Activated CD8-positive, alpha-beta memory T cell treated with anti-CD3 and anti-CD28 coated beads, Interleukin-2, amount 50 U/mL, for 48 hours (primary cell): ENCODE data around the gene NINL.
"Not testable (repeated sequence)": the region's sequence is repeated elsewhere in the genome, so short reads cannot be mapped to it uniquely, and the experiment has no call there.

ENCODE experiments used
- DNase-seq: peaks from one replicate; pipeline ENCODE4 v3.0.0-alpha.2; 2020

Gene NINL

DNA sequence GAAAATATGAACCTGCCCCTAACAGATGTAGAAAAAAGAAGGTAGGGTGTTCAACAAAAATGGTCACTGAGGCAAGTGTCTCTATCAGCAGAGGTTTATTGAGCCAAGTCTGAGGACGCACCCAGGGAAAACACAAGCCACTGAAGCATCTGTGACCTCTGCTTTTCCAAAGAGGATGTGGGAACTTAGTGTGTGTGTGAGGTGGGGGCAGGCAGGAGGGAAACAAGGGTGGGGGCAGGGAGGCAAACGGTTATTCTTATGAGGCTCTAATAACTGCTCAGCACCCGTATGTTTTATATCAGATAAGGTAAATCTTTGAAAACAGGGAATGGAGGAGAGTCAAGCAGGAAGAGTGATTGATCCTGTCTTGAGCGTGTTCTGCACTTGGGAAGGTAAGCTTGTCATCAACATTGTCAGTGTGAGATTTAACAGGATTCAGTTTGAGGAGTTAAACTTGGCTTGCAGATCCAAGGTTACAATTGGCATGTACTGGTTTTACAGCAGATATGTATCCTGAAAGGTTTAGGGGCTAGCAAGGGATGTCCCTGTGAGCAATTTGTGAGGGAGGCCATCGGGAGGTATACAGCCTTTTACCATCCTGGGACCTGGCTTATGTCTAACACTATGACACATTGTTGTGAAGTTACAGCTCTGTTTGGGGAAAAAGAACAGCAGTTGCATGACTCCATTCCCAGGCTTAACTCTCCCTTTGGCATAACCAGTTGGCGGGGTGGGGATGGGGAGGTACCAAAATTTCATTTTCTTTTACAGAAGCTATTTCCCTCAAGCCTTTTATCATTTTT, 33.7 kb downstream of the NINL start:
- no peak for DNase-seq

GRCh38 chr20:25550645-25551337, 34.5 kb downstream of the NINL start:
- DNase-seq = not testable (repeated sequence)

DNA sequence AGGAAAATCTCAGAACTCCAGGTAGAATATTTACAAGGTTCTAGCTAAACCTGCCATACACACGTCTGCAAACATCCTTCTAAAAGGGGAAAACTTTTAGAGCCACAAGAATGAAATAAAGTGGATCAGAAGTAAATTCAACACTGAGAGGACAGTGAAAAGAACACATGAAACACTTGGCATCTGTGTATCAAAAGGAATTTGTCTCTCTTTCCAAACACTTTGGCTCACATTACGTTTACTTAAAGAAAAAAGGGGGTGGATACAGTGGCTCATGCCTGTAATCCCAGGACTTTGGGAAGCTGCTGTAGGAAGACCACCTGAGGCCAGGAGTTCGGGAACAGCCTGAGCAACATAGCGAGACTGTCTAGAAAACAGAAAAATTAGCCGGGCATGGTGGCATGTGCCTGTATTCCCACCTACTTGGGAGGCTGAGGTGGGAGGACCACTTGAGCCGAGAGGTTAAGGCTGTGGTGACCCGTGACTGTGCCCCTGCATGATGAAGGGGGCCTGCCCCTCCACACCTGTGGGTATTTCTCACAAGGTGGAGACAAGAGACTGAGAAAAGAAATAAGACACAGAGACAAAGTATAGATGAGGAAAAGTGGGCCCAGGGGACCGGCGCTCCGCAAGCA, 35.4 kb downstream of the NINL start:
- DNase-seq = no peak

DNA sequence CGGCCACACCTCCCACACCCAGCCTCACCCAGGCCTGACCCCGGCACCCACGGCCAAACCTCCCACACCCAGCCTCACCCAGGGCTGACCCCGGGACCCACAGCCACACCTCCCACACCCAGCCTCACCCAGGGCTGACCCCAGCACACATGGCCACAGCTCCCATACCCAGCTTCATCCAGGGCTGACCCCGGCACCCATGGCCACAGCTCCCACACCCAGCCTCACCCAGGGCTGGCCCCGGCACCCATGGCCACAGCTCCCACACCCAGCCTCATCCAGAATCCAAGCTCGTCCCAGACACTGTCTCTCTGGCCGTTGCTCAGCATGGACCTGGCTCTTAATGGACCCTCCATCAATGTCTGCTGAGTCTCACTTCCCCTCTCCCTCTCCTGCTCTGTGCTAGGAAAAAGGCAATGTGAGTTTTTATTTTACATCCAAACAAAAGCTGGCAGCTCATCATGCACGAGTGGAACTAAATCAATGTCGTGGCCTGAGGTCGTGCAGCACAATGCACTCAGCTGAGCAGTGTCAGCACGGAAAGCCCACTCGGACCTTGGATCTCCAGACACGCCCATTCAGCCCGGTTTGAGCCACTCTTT, 36.1 kb downstream of the NINL start:
- no peak for DNase-seq

DNA sequence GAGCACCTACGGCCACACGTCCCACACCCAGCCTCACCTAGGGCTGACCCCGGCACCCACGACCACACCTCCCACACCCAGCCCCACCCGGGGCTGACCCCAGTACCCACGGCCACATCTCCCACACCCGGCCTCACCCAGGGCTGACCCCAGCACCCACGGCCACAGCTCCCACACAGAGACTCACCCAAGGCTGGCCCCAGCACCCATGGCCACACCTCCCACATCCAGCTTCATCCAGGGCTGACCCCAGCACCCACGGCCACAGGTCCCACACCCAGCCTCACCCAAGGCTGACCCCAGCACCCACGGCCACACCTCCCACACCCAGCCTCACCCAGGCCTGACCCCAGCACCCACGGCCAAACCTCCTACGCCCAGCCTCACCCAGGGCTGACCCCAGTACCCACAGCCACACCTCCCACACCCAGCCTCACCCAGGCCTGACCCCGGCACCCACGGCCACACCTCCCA, 36.7 kb downstream of the NINL start:
- no peak for DNase-seq

DNA sequence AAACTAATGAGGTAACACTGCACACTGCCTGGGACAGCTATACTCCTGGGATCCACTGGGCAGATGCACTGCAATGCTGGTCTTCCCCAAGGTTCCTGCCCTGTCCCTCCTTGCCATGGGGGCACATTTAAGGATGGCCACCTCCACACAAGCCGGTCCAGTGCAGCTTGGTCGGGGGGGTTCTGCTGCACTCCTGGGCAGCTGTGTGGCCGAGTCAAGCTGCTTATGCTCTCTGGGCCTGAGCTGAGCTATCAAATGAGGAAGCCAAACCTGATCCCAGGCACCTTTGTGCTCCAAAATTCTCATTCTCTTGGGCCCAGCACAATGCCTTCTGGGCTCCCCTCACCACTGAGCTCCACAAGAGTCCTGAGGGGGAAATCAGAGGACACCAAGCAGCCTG, 37.3 kb downstream of the NINL start:
- DNase-seq = no peak

DNA sequence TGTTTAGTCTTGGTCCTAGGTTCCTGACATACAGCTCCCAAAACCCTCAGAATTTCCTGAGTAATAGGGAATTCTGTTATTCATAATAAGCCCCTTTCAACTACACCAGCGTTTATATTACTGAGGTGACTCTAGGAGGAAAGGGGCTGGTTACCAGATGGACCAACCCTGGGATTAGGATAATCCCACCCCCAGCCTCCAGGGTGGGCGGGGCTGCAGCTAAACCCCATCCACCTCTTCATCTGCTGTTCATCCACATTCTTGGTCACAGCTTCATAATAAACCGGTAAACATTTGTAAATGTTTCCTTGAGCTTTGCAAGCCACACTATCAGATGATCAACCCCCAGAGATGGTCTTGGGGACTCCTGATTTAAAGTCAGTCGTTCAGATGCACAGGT, 38.3 kb downstream of the NINL start:
- no peak for DNase-seq

GRCh38 chr20:25546048-25546447, 39.3 kb downstream of the NINL start:
- no peak for DNase-seq

- DNase-seq = no peak
Measured at GRCh38 chr20:25545171-25545570, 40.2 kb downstream of the NINL start.

- no peak for DNase-seq
Measured at GRCh38 chr20:25544734-25545133, 40.6 kb downstream of the NINL start.

- DNase-seq = no peak
Measured at GRCh38 chr20:25544311-25544710, 41.0 kb downstream of the NINL start.

GRCh38 chr20:25543068-25543467, 42.3 kb downstream of the NINL start:
- DNase-seq = no peak

GRCh38 chr20:25541676-25542075, 43.7 kb downstream of the NINL start:
- DNase-seq = no peak

- no peak for DNase-seq
Measured at GRCh38 chr20:25539742-25540672, 45.3 kb downstream of the NINL start.

GRCh38 chr20:25538838-25539665, 46.3 kb downstream of the NINL start:
- no peak for DNase-seq

- DNase-seq = no peak
Measured at GRCh38 chr20:25537890-25538289, 47.4 kb downstream of the NINL start.

DNA sequence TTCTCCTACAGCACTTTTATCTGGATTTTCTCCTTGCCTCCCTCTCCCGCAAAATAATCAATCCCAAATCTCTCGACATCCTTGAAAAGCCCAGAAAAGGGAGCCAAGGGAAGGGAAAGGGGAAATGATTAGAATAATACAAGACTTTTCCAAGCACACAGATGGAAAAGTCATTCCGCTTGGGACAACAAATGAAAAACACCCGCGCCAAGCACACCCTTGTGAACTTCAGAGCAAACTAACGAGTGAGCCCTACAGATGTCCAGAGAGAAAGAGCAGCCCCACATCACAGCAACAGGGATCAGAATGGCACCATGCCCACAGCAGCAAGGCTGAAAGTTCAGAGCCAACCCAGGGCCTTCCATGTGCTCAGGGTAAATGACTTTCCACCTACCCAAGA, 49.6 kb downstream of the NINL start:
- no peak for DNase-seq

DNA sequence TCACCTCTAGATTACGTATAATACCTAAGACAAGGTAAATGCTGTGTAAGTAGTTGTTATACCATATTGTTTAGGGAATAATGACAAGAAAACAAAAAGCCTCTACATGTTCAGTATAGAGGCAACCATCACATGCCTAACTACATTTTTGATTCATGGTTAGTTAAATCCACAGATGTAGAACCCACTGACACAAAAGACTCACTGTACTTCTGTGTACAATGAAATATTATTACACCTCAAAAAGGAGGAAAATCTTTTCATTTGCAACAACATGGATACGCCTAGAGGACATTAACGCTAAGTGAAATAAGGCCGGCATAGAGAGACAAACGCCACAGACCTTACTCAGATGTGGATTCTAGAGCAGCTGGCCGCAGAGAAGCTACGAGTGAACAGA, 50.5 kb downstream of the NINL start:
- DNase-seq = no peak

- DNase-seq = no peak
Measured at GRCh38 chr20:25533920-25534700, 51.2 kb downstream of the NINL start.

GRCh38 chr20:25532971-25533391, 52.4 kb downstream of the NINL start:
- DNase-seq = no peak
